LNCaP clone FGC (cell line): ENCODE data around the gene ARHGAP19.

Experiments
- DNase-seq: peaks from one replicate; pipeline ENCODE4 v3.0.0-alpha.2; 2011; ENCODE audit warnings: low read depth
- H3K4me3 ChIP-seq: 2 replicates; pipeline ENCODE4 v1.5.1; 2011; ENCODE audit warnings: mild to moderate bottlenecking, low read depth, low read length, control low read depth
- CTCF ChIP-seq: IDR thresholded peaks from 2 replicates; pipeline ENCODE4 v1.5.1; 2012; ENCODE audit warnings: mild to moderate bottlenecking; ENCODE audit not compliant: control insufficient read depth, insufficient read depth; ENCODE audit errors: extremely low read depth

ARHGAP19 gene

GRCh38 chr10:97263971-97264370 lies 28.5 kb downstream of the ARHGAP19 start:
- TF ChIP-seq CTCF, result no peak
- DNase-seq, result no peak
- no peak overlapping the region for H3K4me3 ChIP-seq

DNA sequence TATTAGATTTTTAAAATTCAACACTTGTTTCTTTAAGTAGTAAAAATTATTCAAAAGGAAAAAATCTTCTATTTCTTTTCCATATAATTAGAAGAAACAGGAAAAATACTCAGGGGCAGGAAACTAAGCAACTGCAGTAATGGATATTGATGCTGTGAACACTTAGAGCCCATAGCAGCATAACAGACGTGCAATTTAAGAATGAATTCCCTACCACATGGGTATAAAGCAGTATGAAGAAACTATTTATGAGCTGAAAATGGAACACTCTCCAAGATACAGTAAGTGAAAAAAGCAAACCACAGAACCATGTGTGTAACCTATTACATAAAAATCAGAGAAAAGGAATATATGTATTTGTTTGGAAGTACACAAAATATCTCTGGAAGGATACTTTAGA lies 30.8 kb downstream of the ARHGAP19 start:
- DNase-seq, result no peak
- no peak for TF ChIP-seq CTCF
- H3K4me3 ChIP-seq, result no peak overlapping the region

GRCh38 chr10:97261183-97261582 lies 31.3 kb downstream of the ARHGAP19 start:
- no peak overlapping the region for H3K4me3 ChIP-seq
- no peak for TF ChIP-seq CTCF
- no peak for DNase-seq

DNA sequence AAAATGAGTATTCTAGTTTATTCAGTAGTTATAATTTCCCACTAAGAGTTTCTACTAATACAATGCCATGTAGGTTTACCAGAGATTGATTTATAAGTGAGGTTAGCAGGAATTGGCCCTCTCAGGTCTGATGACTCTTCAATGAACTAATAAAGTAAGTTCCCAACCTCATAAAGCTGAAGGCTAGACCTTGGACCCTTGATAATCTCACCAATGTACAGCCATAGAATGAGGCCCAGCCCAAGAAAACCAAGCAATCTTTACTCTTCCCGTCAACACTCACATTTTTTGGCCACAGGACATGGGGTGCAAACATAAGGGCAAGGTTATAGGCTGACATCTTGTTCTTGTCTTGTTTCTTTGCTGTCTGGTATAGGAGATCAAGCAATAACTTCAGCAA lies 33.3 kb downstream of the ARHGAP19 start:
- no peak for TF ChIP-seq CTCF
- H3K4me3 ChIP-seq, result no peak overlapping the region
- no peak for DNase-seq

- no peak for DNase-seq
- no peak for TF ChIP-seq CTCF
- no peak overlapping the region for H3K4me3 ChIP-seq
Measured at GRCh38 chr10:97256356-97256755, 36.1 kb downstream of the ARHGAP19 start.

- DNase-seq, result no peak
- TF ChIP-seq CTCF, result no peak
- H3K4me3 ChIP-seq, result no peak overlapping the region
Measured at GRCh38 chr10:97255512-97256293, 36.7 kb downstream of the ARHGAP19 start.

GRCh38 chr10:97254694-97255093 lies 37.7 kb downstream of the ARHGAP19 start:
- H3K4me3 ChIP-seq, result no peak overlapping the region
- TF ChIP-seq CTCF, result no peak
- DNase-seq, result no peak
